HG03460 (cell line): Measurements from ENCODE around the gene DYTN.

Experiments used
- ATAC-seq: cut with Tn5 transposase; IDR thresholded peaks from one replicate; pipeline ENCODE4 v1.9.1; 2021; ENCODE audit not compliant: unreplicated experiment

Gene DYTN

DNA sequence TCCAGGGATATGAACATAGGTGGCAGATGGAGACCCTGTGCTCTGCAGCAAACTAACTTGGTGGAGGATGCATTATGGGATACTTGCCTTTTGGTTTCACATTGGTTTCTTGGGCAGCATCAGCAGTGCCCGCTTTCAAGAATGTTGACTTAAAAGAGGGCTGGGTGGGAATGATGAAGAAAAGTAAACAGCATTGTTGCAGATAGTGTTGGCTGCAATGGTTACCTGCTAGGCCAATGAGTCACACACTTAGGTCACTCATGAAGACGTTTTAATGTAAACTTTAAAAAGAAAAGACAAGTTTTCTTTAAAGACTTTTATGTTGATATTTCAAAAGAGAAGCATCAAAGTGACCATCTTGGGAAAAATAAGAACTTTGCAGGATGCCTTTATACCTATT, 102.0 kb downstream of the DYTN start:
- no peak for ATAC-seq

DNA sequence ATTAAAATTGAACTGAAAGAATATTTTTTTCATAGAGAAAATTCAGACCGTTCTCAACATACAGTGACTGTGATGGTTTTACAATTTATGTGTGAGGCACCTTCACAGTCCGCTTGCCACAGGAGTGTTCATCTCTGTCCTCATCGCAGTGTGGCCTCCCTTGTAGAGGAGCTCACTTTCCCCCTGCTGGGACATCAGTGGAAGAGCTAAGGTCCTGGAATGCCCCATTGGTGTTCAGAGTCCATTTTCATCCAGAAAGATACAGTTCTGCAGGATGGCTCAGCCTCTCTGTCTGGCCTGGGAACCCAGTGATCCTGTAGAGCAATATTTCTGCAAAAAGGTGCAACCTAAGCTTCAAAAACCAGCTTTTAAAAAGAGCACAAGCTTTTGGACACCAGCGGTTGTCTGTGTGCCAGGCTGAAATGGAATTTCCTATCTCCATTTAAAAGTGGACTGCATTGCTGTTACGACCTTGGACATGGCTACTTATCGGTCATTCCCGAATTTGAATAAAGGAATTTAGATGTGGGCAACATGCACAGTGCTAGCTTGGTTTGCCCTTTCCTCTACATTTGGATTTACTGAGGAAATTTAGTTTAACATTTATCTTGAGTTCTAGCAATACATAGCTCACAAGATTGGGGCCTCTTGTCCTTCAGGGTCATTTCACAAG, 102.6 kb downstream of the DYTN start:
- no peak for ATAC-seq

DNA sequence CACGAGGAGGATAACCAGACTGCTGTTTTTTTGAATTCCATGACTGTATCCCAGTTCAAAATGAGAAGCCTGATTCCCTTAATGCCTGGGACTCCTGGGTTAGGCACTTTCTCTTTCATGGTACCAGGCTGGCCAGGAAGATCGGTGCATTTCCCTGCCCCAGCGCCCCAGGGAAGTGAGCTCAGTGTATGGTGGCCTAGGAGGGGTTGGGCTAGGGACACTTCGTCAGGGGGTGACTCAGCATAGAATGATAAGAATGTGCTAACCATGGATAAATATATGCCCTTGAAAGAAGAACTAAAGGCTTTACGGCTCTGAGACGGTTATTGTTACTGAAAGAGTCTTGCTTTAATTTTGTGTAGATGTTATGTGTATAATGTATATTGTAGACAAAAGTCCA, 103.4 kb downstream of the DYTN start:
- no peak for ATAC-seq

DNA sequence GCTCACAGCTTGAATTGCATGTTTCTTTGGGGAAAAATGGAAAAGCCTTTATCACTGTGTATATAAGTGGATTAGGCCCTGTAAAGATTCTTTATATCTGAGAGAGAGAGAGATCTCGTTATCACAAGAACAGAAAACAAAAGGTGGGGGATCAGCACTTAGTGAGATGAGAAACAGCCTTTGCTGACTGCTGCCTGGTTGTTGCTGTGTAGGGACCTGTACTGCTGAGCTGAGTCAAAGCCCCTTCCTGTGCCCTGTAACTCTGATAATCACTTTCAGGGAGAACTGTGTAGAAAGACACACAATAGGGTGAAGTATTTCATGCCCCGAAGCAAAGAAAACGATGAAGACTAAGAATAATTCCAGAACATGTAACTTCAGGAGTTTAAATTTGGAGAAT, 106.5 kb downstream of the DYTN start:
- ATAC-seq, result no peak

DNA sequence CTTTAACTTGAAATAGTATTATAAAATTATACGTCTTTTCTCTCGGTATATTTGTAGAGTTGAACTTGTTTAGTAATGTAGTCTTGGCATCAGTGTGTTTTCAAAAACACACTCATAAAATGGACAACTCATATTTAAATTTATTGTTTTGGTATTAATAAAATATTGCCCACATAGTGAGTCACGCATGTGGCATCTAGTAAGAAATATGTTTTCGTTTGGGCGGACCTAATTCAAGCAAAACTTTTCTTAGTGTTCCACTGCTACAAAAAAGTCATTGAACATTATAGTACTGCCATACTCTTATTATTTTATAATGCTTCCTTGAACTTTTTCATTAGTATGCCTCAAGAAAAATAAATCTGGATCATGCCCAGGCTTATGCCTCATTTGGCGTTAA, 107.0 kb downstream of the DYTN start:
- no peak for ATAC-seq

DNA sequence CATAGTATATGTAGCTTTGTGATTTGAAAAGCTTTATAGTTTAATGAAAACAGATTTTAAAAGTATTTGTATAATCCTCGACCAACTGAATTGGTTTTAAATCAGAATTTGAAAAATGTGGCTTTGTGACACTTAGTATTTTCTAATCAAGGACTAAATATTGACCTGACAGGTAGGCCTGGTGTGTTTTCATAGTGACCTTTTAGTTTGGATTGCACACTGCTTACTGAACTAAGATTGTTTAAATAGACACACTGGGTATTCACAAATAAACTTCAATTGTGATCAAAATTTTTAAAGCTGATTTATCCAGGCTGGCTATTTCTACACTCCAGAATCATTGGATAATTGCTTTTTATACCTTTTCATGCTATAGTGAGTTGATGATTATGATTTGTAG, 107.7 kb downstream of the DYTN start:
- no peak for ATAC-seq

DNA sequence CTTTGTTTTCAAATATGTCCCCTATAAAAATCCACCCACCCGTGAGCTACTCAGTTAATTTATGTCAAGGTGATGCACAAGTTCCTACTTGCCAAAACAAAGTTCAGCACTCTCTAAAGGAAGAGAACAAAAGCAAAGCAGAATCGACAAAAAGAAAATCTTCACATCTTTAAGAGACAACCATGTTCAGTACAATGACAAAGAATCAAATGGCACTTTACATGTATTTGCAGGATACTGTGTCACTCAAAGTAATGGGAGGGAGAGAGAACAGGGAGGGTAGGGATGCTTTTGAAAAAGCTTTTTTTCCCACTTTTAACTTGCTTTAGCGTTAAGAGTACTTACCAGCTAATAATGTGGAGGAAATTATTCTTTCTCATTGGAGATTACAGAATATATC, 115.0 kb downstream of the DYTN start:
- no peak for ATAC-seq
